H1 (cell line): Measurements from ENCODE around the gene USF1. TPM values are rescaled to one million over a fixed set of nuclear protein-coding genes. Genes with fewer than 3 reads are reported as not detected.

Experiments used
- POLR2AphosphoS5 ChIP-seq: IDR thresholded peaks from 2 replicates; pipeline ENCODE4 v1.6.1; 2011; ENCODE audit warnings: low read depth, low read length
- polyA plus RNA-seq, 7 experiments: library from polyadenylated mRNA; depleted of rRNA in 3 of 7; stranded (reverse) in 5 of 7; unstranded in 2 of 7; fragments of >200 nt in 5 of 7; fragments of 200-250 nt in 2 of 7; gene quantifications; 1 replicate in 5 of 7; 2 replicates in 1 of 7; 4 replicates in 1 of 7; pipeline versions ENCODE4 v1.2.1 to v1.2.3, GENCODE V29; 2011 to 2013; ENCODE audit warnings: missing spikeins in 2 of 7, mixed read lengths in 2 of 7
- total RNA-seq: library from RNA; stranded (reverse); fragmentation: NEBNext Ultra II Directional; extraction: Animal tissue kit (Norgen Biotek cat#: 25700); gene quantifications from 2 replicates; pipeline ENCODE4 v1.2.1, GENCODE V29; 2021

The USF1 gene
- total and polyA plus RNA-seq, 2 of the 8 experiments (the other 6 are each of a cell fraction or from before 2014, with no cell fraction given) = 45.7 to 68.9 TPM

DNA sequence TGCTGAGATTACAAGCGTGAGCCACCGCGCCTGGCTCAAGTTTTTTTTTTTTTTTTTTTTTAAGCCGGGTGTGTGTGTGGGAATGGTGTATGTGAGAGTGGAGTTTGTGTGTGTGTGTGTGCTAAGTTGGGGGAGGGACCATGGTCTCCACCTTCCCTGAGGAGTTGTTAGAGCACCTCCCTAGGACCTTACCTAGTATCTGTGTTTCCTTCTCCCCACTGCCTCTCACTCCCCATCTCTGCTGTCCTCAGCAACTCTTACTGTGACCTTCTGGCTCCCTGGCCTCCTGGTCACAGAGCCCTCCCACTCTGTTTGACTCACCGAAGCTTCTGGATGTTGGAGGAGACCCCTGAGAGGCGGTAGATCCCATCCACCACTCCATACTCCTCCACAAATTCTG lies 13.5 kb upstream of the USF1 start (continued):
- TF ChIP-seq POLR2AphosphoS5 = no peak
